Glutamatergic neuron (in vitro differentiated cells): ENCODE results near the gene ARF6. TPM values are rescaled to one million over a fixed set of nuclear protein-coding genes. Genes with fewer than 3 reads are reported as not detected.

Source experiments
- DNase-seq: peaks from one replicate; pipeline ENCODE4 v3.0.0; 2022
- H3K27ac Mint-ChIP-seq: one replicate; pipeline ENCODE4 v1.8.0; 2020; ENCODE audit warnings: mild to moderate bottlenecking, mixed read lengths, inconsistent platforms; ENCODE audit not compliant: unreplicated experiment
- H3K27me3 Mint-ChIP-seq: one replicate; pipeline ENCODE4 v1.8.0; 2020; ENCODE audit warnings: mild to moderate bottlenecking, moderate library complexity, mixed read lengths, inconsistent platforms; ENCODE audit not compliant: unreplicated experiment
- H3K36me3 Mint-ChIP-seq: one replicate; pipeline ENCODE4 v1.8.0; 2020; ENCODE audit warnings: mild to moderate bottlenecking, mixed read lengths, inconsistent platforms; ENCODE audit not compliant: unreplicated experiment
- H3K4me1 Mint-ChIP-seq: one replicate; pipeline ENCODE4 v1.8.0; 2020; ENCODE audit warnings: mild to moderate bottlenecking, low read depth, mixed read lengths, inconsistent platforms; ENCODE audit not compliant: unreplicated experiment
- H3K4me3 Mint-ChIP-seq: one replicate; pipeline ENCODE4 v1.8.0; 2020; ENCODE audit warnings: mild to moderate bottlenecking, mixed read lengths, inconsistent platforms; ENCODE audit not compliant: unreplicated experiment
- H3K9me3 Mint-ChIP-seq: one replicate; pipeline ENCODE4 v1.8.0; 2020; ENCODE audit warnings: mild to moderate bottlenecking, moderate library complexity, mixed read lengths, inconsistent platforms; ENCODE audit not compliant: unreplicated experiment
- total RNA-seq: library from RNA; stranded (reverse); fragmentation: NEBNext Ultra II Directional; extraction: Animal tissue kit (Norgen Biotek cat#: 25700); gene quantifications from one replicate; pipeline ENCODE4 v1.2.1, GENCODE V29; 2021; ENCODE audit not compliant: unreplicated experiment
- TF ChIP-seq, protein P1 (sequence below): fragments of 200-600 bp; sonication (generic); IDR thresholded peaks from one replicate; pipeline ENCODE4 v1.5.0; 2021; ENCODE audit not compliant: partially characterized antibody, unreplicated experiment

The ARF6 gene
- total RNA-seq, 1 donor from 2014 or later = 38.8 TPM

DNA sequence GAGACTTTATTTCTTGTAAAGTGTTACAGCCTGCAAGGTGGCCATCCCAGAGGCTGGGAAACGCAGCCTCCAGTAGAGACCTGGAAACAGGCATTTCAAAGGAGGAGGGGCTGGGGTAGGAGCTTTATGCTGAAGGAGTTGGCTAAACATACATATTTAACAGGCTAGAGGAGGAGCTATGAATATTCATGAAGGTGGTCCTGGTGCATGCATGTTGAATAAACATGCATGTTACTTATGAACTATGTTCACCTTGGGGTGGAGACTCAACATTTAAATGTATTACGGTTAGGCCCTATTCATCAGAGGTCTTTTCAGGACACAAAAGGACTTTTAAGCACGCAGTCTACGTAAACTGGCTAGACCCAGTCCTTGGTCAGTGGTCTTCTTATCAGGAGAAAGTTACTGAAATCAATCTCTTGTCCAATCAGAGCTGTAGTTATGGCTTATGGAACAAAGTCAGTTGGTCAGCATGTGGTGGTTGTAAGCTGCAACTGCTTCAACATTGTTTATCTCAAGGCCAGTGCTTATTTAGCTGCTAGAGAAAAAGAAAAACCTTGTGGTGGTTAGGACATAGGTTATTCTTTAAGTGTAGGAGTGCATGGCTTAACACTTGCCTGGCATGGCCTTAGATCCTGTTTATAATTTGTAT, 11.4 kb upstream of the ARF6 start:
- no peaks in the 10 kb centered on the region for H3K4me1 Mint-ChIP-seq
- no peak for DNase-seq
- H3K9me3 Mint-ChIP-seq = no peaks in the 10 kb centered on the region
- H3K4me3 Mint-ChIP-seq = no peak overlapping the region
- H3K27me3 Mint-ChIP-seq = no peaks in the 10 kb centered on the region
- H3K36me3 Mint-ChIP-seq = no peaks in the 10 kb centered on the region
- TF ChIP-seq, protein P1, sequence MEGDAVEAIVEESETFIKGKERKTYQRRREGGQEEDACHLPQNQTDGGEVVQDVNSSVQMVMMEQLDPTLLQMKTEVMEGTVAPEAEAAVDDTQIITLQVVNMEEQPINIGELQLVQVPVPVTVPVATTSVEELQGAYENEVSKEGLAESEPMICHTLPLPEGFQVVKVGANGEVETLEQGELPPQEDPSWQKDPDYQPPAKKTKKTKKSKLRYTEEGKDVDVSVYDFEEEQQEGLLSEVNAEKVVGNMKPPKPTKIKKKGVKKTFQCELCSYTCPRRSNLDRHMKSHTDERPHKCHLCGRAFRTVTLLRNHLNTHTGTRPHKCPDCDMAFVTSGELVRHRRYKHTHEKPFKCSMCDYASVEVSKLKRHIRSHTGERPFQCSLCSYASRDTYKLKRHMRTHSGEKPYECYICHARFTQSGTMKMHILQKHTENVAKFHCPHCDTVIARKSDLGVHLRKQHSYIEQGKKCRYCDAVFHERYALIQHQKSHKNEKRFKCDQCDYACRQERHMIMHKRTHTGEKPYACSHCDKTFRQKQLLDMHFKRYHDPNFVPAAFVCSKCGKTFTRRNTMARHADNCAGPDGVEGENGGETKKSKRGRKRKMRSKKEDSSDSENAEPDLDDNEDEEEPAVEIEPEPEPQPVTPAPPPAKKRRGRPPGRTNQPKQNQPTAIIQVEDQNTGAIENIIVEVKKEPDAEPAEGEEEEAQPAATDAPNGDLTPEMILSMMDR = no peak
- H3K27ac Mint-ChIP-seq = no peak overlapping the region

DNA sequence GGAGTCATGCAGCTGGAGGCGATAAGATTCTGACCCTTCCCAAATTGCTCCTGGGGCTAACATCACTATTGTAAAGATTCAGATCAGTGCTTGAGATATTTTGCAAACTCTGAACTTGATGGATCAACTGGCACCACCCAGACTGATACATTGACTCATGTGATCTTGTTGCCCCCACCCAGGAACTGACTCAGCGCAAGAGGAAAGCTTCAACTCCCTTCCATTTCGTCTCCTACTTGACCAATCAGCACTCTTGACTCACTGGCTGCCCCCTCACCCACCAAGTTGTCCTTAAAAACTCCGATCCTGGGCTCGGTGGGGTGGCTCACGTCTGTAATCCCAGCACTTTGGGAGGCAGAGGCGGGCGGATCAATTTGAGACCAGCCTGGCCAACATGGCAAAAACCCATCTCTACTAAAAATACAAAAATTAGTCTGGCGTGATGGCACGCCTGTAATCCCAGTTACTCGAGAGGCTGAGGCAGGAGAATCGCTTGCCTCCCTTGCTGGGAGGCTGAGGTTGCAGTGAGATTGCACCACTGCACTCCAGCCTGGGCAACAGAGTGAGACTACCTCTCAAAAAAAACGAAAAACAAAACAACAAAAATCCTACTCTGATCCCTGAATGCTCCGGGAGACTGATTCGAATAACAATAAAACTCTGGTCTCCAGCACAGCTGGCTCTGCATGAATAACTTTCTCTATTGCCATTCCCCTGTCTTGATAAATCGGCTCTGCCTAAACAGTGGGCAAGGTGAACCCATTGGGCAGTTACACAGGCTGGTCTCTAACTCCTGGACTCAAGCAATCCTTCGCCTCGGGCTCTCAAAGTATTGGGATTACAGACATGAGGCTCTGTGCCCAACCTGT, 9.8 kb upstream of the ARF6 start:
- H3K27ac Mint-ChIP-seq = no peak overlapping the region
- TF ChIP-seq, protein P1 = no peak
- H3K36me3 Mint-ChIP-seq = no peaks in the 10 kb centered on the region
- no peaks in the 10 kb centered on the region for H3K9me3 Mint-ChIP-seq
- H3K4me1 Mint-ChIP-seq = no peaks in the 10 kb centered on the region
- H3K27me3 Mint-ChIP-seq = no peaks in the 10 kb centered on the region
- H3K4me3 Mint-ChIP-seq = no peak overlapping the region
- no peak for DNase-seq

DNA sequence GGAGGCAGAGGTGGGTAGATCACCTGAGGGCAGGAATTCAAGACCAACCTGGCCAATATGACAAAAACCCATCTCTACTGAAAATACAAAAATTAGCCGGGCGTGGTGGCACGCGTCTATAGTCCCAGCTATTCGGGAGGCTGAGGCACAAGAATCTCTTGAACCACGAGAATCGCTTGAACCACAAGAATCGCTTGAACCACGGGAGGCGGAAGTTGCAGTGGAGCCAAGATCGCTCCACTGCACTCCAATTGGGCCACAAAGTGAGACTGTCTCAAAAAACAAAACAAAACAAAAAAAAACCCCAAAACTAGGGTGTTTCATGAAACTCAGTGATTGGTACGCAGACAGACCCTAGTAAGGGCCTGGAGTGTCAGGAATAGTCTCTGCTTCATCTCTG, 6.4 kb upstream of the ARF6 start:
- no peaks in the 10 kb centered on the region for H3K36me3 Mint-ChIP-seq
- no peak overlapping the region for H3K27ac Mint-ChIP-seq
- peaks cover under 1% of the 10 kb centered on the region for H3K27me3 Mint-ChIP-seq

DNA sequence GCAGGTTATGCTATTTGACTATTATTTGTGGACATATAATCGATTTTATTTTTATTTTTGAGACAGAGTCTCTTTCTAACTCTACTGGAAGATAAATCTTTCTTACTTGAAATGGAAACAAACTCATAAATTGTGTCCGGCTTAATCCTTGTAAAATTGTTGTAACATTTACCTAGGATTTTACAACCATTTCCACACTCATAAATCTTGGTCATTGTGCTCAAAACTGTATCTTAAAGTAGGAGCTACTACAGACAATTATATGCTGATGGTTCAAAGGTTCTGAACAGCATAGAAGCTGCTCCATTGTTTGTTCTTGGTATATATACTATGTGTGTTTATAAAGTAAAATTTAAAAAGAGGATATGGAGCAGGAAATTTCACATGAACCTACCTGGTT, 4.6 kb upstream of the ARF6 start:
- Mint-ChIP-seq H3K27me3 (peaks cover 7% of the 10 kb centered on the region), H3K4me3 (no peak overlapping the region), H3K27ac (no peak overlapping the region), H3K36me3 (no peaks in the 10 kb centered on the region), H3K9me3 (peaks cover 7% of the 10 kb centered on the region), H3K4me1 (peaks cover 4% of the 10 kb centered on the region)
- no peak for DNase-seq
- TF ChIP-seq, protein P1 = no peak

More for the DNA sequence above, 6.4 kb upstream of the ARF6 start:
- DNase-seq = no peak
- TF ChIP-seq, protein P1 = no peak
- Mint-ChIP-seq H3K4me3 (no peak overlapping the region), H3K9me3 (no peaks in the 10 kb centered on the region), H3K4me1 (no peaks in the 10 kb centered on the region)

DNA sequence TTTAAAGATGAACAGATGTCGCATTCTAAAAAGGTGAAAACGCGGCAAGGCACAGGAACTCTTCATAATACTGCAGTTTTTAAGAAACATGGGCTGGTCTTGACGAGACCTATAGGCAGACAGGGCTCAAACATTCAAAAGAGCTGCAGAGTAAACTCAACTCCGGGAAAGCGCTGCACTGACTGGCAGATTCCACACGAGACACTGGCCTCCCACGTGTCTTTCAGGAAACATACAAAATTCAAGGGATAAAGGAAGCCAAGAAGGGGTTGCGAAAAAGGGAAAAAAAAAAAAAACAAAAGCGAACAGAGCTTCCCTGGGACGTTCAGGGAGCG, 614 bp upstream of the ARF6 start:
- peak overlapping the region; percentile 98 for H3K4me3 Mint-ChIP-seq
- TF ChIP-seq, protein P1 = no peak
- peaks cover 24% of the 10 kb centered on the region for H3K4me1 Mint-ChIP-seq
- H3K27ac Mint-ChIP-seq = peak overlapping the region; percentile 100
- peaks cover 7% of the 10 kb centered on the region for H3K27me3 Mint-ChIP-seq
- no peaks in the 10 kb centered on the region for H3K36me3 Mint-ChIP-seq
- peaks cover 10% of the 10 kb centered on the region for H3K9me3 Mint-ChIP-seq
- no peak for DNase-seq
